ENCODE measurements around the gene RSAD2. TPM values are rescaled to one million over a fixed set of nuclear protein-coding genes. Genes with fewer than 3 reads are reported as not detected.

Gene RSAD2
- total and polyA plus RNA-seq, 9 of the 15 experiments (the other 6 are each of a cell fraction or from before 2014, with no cell fraction given): 0.15 to 1.4 (median 0.28) TPM

GRCh38 chr2:6945821-6946220, 68.2 kb downstream of the RSAD2 start (continued):
- TF ChIP-seq MEIS2 (IDR thresholded peaks at IDR 0.05; ENCODE audit: partially characterized antibody): no peak
- no peak for TF ChIP-seq FOXJ3 (CRISPR knock-in tag; IDR thresholded peaks at IDR 0.05)
- no peak for TF ChIP-seq ZNF124 (CRISPR knock-in tag; IDR thresholded peaks at IDR 0.05)
- no peak for TF ChIP-seq ZNF398 (CRISPR knock-in tag; IDR thresholded peaks at IDR 0.05)
- no peak for TF ChIP-seq ZNF592 (IDR thresholded peaks at IDR 0.05)
- no peak for TF ChIP-seq ZNF253 (CRISPR knock-in tag; conservative IDR thresholded peaks at IDR 0.05)
- TF ChIP-seq PHB (CRISPR knock-in tag; IDR thresholded peaks at IDR 0.05): no peak
